Transverse colon (tissue), 4 donors: ENCODE data around the gene HDAC9. TPM values are rescaled to one million over a fixed set of nuclear protein-coding genes. Genes with fewer than 3 reads are reported as not detected.

Source experiments
- DNase-seq: peaks from one replicate; pipeline ENCODE4 v3.0.0-alpha.2; 2019
- H3K27ac ChIP-seq, 4 donors: fragments of 200-600 bp; sonication (generic); 2 replicates each; pipeline ENCODE4 v1.5.1; 2016 to 2018; ENCODE audit warnings: inconsistent platforms in 4 of 4
- H3K27me3 ChIP-seq: fragments of 200-600 bp; sonication (generic); 2 replicates; pipeline ENCODE4 v1.5.1; 2017; ENCODE audit warnings: inconsistent platforms
- H3K36me3 ChIP-seq, 4 donors: fragments of 200-600 bp; sonication (generic); 2 replicates each; pipeline ENCODE4 v1.5.1; 2017 to 2019; ENCODE audit warnings: inconsistent platforms in 4 of 4
- H3K4me1 ChIP-seq, 4 donors: fragments of 200-600 bp; sonication (generic); 2 replicates each; pipeline ENCODE4 v1.5.1; 2017 to 2020; ENCODE audit warnings: inconsistent platforms in 4 of 4
- H3K4me3 ChIP-seq, 4 donors: fragments of 200-600 bp; sonication (generic); 1 replicate in 1 of 4; 2 replicates in 3 of 4; pipeline versions ENCODE4 v1.5.1 to v1.6.1; 2017 to 2019; ENCODE audit warnings: inconsistent platforms in 4 of 4
- H3K9me3 ChIP-seq, 2 donors: fragments of 200-600 bp; sonication (generic); 2 replicates each; pipeline ENCODE4 v1.5.1; 2017 to 2019; ENCODE audit warnings: inconsistent platforms in 2 of 2
- CTCF ChIP-seq, 5 experiments: fragments of 200-600 bp in 3 of 5; fragments of 450-650 bp in 2 of 5; sonication (generic) in 3 of 5; IDR thresholded peaks; 1 replicate in 2 of 5; 2 replicates in 3 of 5; pipeline ENCODE4 v1.5.1; 2016 to 2017; ENCODE audit warnings: antibody characterized with exemption in 5 of 5, inconsistent platforms in 3 of 5, mild to moderate bottlenecking in 2 of 5, moderate library complexity in 1 of 5
- EP300 ChIP-seq: sonication (generic); formaldehyde crosslinking; IDR thresholded peaks from one replicate; pipeline ENCODE4 v1.6.1; 2017; ENCODE audit warnings: antibody characterized with exemption, low read depth
- POLR2A ChIP-seq: fragments of 450-650 bp; IDR thresholded peaks from one replicate; pipeline ENCODE4 v1.6.1; 2016; ENCODE audit warnings: antibody characterized with exemption, mild to moderate bottlenecking, moderate library complexity
- POLR2AphosphoS5 ChIP-seq, 3 donors: sonication (generic); formaldehyde crosslinking; IDR thresholded peaks; one replicate each; pipeline ENCODE4 v1.6.1; 2016; ENCODE audit warnings: antibody characterized with exemption in 3 of 3
- WGBS, 2 donors: methylation state at CpG; one replicate each; pipeline ENCODE4 v1.1.5; 2018; ENCODE audit warnings: low coverage in 1 of 2; 5-methylcytosine and 5-hydroxymethylcytosine counted together
- in situ Hi-C, 4 donors: fragments of 200-750 bp; cut with MboI; loops; one replicate each; pipeline versions ENCODE4 v1.15.0 to v1.15.1; 2017; ENCODE audit warnings: low sequenced_read_pairs in 3 of 4, low pct_ligation_motif_present in 1 of 4, low pct_unique_long_range_greater_than_20kb in 1 of 4
- intact Hi-C: fragments of 100-400 bp; cut with DNase I; formaldehyde crosslinking; loops from one replicate; pipeline ENCODE4 v1.15.1; 2023; ENCODE audit warnings: low total_unique reads
- total RNA-seq, 4 donors: library from RNA; depleted of rRNA; stranded (reverse); fragments of >200 nt; gene quantifications; one replicate each; pipeline ENCODE4 v1.1.0, GENCODE V29; 2016

Gene HDAC9
- total RNA-seq, 4 donors from 2014 or later: 6.0 to 47.5 (median 33.7) TPM

DNA sequence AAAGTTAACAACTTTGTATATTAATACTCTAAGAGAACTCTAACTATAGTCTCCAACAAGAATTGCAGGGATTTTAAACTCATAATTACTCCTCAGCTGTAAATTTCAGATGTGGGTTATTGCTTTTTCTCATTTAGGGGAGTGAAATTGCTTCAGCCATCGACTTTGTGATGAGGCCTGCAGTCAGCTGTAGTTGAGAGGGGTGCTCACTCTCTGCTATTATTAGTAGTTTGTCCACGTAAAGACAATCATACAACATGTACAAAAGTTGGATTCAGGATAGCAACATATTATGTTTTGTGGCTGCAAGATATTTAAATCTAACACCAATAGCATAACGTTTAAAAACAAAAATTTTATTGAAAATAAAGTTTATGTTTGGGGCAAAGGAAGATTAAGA is 28.7 kb downstream of the HDAC9 start:
- TF ChIP-seq POLR2A (no peak), POLR2AphosphoS5 (IDR thresholded peaks at IDR 0.05) (no peak), CTCF (IDR thresholded peaks at IDR 0.05) (no peak), EP300 (no peak)
- Histone ChIP-seq H3K36me3 (no peaks in the 10 kb centered on the region), H3K4me3 (no peak overlapping the region), H3K4me1 (peaks cover 0 to 3% (median 0%) of the 10 kb centered on the region in 4 donors), H3K9me3 (no peaks in the 10 kb centered on the region), H3K27ac (no peak overlapping the region), H3K27me3 (no peaks in the 10 kb centered on the region)
- WGBS, 2 donors: 71 to 75% methylated on average over 3 of the region's 3 CpGs
- in situ Hi-C loops (no loop called here), intact Hi-C loops (no loop called here)
- DNase-seq: no peak

GRCh38 chr7:18526368-18526878 is 30.9 kb downstream of the HDAC9 start:
- Histone ChIP-seq H3K36me3 (no peaks in the 10 kb centered on the region), H3K27me3 (no peaks in the 10 kb centered on the region), H3K4me1 (peaks cover 0 to 5% (median 0%) of the 10 kb centered on the region in 4 donors), H3K9me3 (no peaks in the 10 kb centered on the region), H3K4me3 (no peak overlapping the region), H3K27ac (no peak overlapping the region)
- intact Hi-C loops (no loop called here), in situ Hi-C loops (no loop called here)
- TF ChIP-seq EP300 (no peak), POLR2A (no peak), POLR2AphosphoS5 (IDR thresholded peaks at IDR 0.05) (no peak), CTCF (IDR thresholded peaks at IDR 0.05) (no peak)
- DNase-seq: no peak

DNA sequence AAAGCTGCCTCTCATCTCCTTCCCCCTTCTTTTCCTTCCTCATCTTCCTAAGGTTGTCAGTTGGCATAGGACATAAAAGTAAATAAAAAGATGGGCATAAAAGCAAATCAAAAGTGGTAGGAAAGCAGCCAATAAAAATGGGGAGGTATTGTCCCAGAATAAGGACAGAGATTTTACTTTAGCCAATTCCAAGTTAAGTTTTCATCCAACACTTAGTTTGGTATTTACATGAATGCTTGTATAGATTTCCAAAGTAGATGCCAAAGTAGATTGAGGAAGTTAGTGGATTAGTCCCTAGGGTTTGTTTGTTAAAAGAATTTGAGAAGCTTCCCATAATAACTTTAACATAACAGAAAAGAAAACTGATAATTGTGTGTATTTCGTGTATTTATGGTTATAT is 33.7 kb downstream of the HDAC9 start:
- DNase-seq: no peak
- Histone ChIP-seq H3K9me3 (no peaks in the 10 kb centered on the region), H3K4me1 (peaks cover 0 to 5% (median 0%) of the 10 kb centered on the region in 4 donors), H3K27ac (no peak overlapping the region), H3K36me3 (no peaks in the 10 kb centered on the region), H3K4me3 (no peak overlapping the region), H3K27me3 (no peaks in the 10 kb centered on the region)
- 51 to 72% methylated on average over 1 of the region's 1 CpG for WGBS, 2 donors
- TF ChIP-seq EP300: no peak
- no peak for TF ChIP-seq CTCF (IDR thresholded peaks at IDR 0.05)
- no peak for TF ChIP-seq POLR2AphosphoS5 (IDR thresholded peaks at IDR 0.05)
- TF ChIP-seq POLR2A: no peak
- intact Hi-C loops: no loop called here
- in situ Hi-C loops: no loop called here

DNA sequence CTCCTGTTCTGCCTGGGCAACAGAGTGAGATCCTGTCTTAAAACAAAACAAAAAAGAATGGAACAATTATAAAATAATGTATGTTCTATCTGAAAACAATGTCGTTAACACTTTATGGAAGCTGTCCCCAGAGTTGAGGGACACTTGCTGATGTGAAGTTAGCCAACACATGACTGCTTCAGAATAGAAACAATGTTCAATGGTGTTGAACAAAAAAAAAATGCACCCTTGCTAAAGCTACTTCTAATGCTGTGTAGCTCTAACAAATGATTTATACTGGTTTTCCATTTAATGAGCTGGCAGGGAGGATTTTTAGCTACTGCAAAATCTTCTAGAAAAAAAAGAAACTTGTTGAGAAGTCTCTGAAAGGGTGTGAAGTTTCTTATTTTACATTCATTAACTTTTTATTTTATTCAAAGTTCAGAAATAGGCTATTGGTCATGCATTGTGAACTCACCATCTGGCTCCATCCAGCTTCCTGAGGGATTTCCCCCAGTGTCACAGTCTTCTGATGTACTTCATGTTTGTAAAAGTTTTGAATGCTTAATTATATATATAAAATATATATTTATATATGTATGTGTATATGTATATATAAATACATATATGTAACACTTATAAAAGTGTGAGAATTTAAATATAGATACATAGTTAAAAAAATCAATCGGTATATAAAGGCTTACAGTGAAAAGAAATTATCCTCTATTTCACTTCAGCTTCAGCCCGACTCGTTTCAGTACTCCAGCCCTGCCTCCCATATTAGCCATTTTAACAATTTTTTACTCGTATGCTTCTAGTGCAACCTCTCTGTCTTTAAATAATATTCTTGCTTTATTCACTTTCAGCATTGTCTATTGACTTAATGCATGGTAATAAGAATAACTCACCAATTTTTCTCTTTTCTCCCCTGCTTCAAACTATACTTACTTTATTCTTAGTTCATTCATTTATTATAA is 35.0 kb downstream of the HDAC9 start:
- WGBS, 2 donors: 69 to 74% methylated on average over 5 of the region's 5 CpGs
- peaks cover 0 to 5% (median 0%) of the 10 kb centered on the region in 4 donors for H3K4me1 ChIP-seq
- H3K27ac ChIP-seq: no peak overlapping the region
- H3K4me3 ChIP-seq: no peak overlapping the region
- no peak for DNase-seq
- no peaks in the 10 kb centered on the region for H3K9me3 ChIP-seq
- in situ Hi-C loops: no loop called here
- intact Hi-C loops: no loop called here
- H3K36me3 ChIP-seq: no peaks in the 10 kb centered on the region
- TF ChIP-seq EP300 (no peak), POLR2A (no peak), CTCF (IDR thresholded peaks at IDR 0.05) (no peak), POLR2AphosphoS5 (IDR thresholded peaks at IDR 0.05) (no peak)
- no peaks in the 10 kb centered on the region for H3K27me3 ChIP-seq
